PFSK-1 (cell line): ENCODE measurements around the gene TMEM138.

Source experiments
- POLR2AphosphoS5 ChIP-seq: IDR thresholded peaks from 2 replicates; pipeline ENCODE4 v1.6.1; 2012; ENCODE audit warnings: low read depth, mild to moderate bottlenecking, control low read depth, low read length, moderate library complexity
- REST ChIP-seq, 2 experiments: IDR thresholded peaks; 2 replicates each; pipeline versions ENCODE4 v1.6.1 to v1.8.0; 2011 to 2012; ENCODE audit warnings: low read depth in 2 of 2, low read length in 2 of 2, control low read depth in 1 of 2, inconsistent platforms in 1 of 2, mild to moderate bottlenecking in 1 of 2, moderate library complexity in 1 of 2; ENCODE audit not compliant: insufficient read depth in 1 of 2
- SIN3A ChIP-seq: IDR thresholded peaks from 2 replicates; pipeline ENCODE4 v1.6.1; 2012; ENCODE audit warnings: mild to moderate bottlenecking, low read length, moderate library complexity, borderline replicate concordance; ENCODE audit not compliant: insufficient read depth
- TAF1 ChIP-seq: IDR thresholded peaks from 2 replicates; pipeline ENCODE4 v1.6.1; 2012; ENCODE audit warnings: low read length, control low read depth, borderline replicate concordance; ENCODE audit not compliant: insufficient read depth

DNA sequence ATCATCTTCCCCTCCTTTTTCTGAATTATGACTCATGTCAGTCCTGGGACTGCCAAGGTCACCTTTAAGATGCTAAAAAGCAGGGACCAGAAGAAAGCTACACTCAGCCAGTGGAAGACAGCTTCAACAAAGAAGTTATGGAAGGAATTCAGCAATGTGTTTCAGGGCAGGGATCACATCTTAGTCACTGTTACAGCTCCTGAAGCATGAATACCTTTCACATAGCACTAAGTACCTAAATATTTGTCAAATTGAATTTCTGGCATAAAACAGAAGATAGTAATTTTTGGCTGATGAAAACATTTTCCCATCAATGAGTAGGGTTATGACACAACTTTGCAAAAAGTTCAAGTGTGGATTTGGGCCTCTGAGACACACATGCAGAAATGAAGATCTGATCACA lies 34.5 kb upstream of the TMEM138 start:
- TF ChIP-seq TAF1 (no peak), POLR2AphosphoS5 (no peak), SIN3A (no peak), REST (IDR thresholded peaks at IDR 0.05; ENCODE audit: insufficient read depth in 1 of 2, low read depth in 2 of 2, low read length in 2 of 2) (no peak)
